ENCODE measurements around the gene BSDC1. TPM values are rescaled to one million over a fixed set of nuclear protein-coding genes. Genes with fewer than 3 reads are reported as not detected.
"Not testable (repeated sequence)": the region's sequence is repeated elsewhere in the genome, so short reads cannot be mapped to it uniquely, and the experiment has no call there.

Gene BSDC1
- total RNA-seq, 1 experiment from 2014 or later: 40.7 TPM

- no peak for DNase-seq (ENCODE audit: low spot score)
- in situ Hi-C loops (cut with HindIII; ENCODE audit: low sequenced_read_pairs): no loop called here
Measured at GRCh38 chr1:32362474-32363313, 31.5 kb downstream of the BSDC1 start, which contains the start of the genes FAM229A and TSSK3. Gene FAM229A, minus strand, starts transcription at chr1:32362485. Its CDS starts 394 bp downstream, at chr1:32362091. Gene TSSK3, plus strand, starts transcription at chr1:32362539. Its CDS starts 163 bp downstream, at chr1:32362702.

- no peak for DNase-seq (ENCODE audit: low spot score)
- in situ Hi-C loops (cut with HindIII; ENCODE audit: low sequenced_read_pairs): no loop called here
Measured at GRCh38 chr1:32361674-32362473, 32.4 kb downstream of the BSDC1 start.

- in situ Hi-C loops (cut with HindIII; ENCODE audit: low sequenced_read_pairs): no loop called here
- no peak for DNase-seq (ENCODE audit: low spot score)
Measured at GRCh38 chr1:32361308-32361673, 33.0 kb downstream of the BSDC1 start.

- in situ Hi-C loops (cut with HindIII; ENCODE audit: low sequenced_read_pairs): no loop called here
- no peak for DNase-seq (ENCODE audit: low spot score)
Measured at GRCh38 chr1:32358435-32358834, 35.8 kb downstream of the BSDC1 start.

- no peak for DNase-seq (ENCODE audit: low spot score)
- in situ Hi-C loops (cut with HindIII; ENCODE audit: low sequenced_read_pairs): no loop called here
Measured at GRCh38 chr1:32357614-32358013, 36.6 kb downstream of the BSDC1 start.

- DNase-seq (ENCODE audit: low spot score): no peak
- in situ Hi-C loops (cut with HindIII; ENCODE audit: low sequenced_read_pairs): no loop called here
Measured at GRCh38 chr1:32356478-32356877, 37.8 kb downstream of the BSDC1 start.

- DNase-seq (ENCODE audit: low spot score); in situ Hi-C loops (cut with HindIII; ENCODE audit: low sequenced_read_pairs): not testable (repeated sequence)
Measured at GRCh38 chr1:32355778-32356177, 38.5 kb downstream of the BSDC1 start.

GRCh38 chr1:32353886-32354570 lies 40.2 kb downstream of the BSDC1 start:
- DNase-seq (ENCODE audit: low spot score): no peak
- in situ Hi-C loops (cut with HindIII; ENCODE audit: low sequenced_read_pairs): no loop called here

- in situ Hi-C loops (cut with HindIII; ENCODE audit: low sequenced_read_pairs): no loop called here
- no peak for DNase-seq (ENCODE audit: low spot score)
Measured at GRCh38 chr1:32353431-32353830, 40.8 kb downstream of the BSDC1 start.

GRCh38 chr1:32352831-32353383 lies 41.3 kb downstream of the BSDC1 start:
- in situ Hi-C loops (cut with HindIII; ENCODE audit: low sequenced_read_pairs): no loop called here
- no peak for DNase-seq (ENCODE audit: low spot score)

GRCh38 chr1:32352239-32352745 lies 41.9 kb downstream of the BSDC1 start:
- in situ Hi-C loops (cut with HindIII; ENCODE audit: low sequenced_read_pairs): no loop called here
- DNase-seq (ENCODE audit: low spot score): no peak

- in situ Hi-C loops (cut with HindIII; ENCODE audit: low sequenced_read_pairs): no loop called here
- DNase-seq (ENCODE audit: low spot score): peak; percentile 87
Measured at GRCh38 chr1:32351399-32352238, 42.6 kb downstream of the BSDC1 start.

GRCh38 chr1:32350785-32351398 lies 43.3 kb downstream of the BSDC1 start:
- DNase-seq (ENCODE audit: low spot score): no peak
- in situ Hi-C loops (cut with HindIII; ENCODE audit: low sequenced_read_pairs): no loop called here

- in situ Hi-C loops (cut with HindIII; ENCODE audit: low sequenced_read_pairs): no loop called here
- DNase-seq (ENCODE audit: low spot score): no peak
Measured at GRCh38 chr1:32349211-32349708, 45.0 kb downstream of the BSDC1 start.

- in situ Hi-C loops (cut with HindIII; ENCODE audit: low sequenced_read_pairs): no loop called here
- DNase-seq (ENCODE audit: low spot score): no peak
Measured at GRCh38 chr1:32346532-32347157, 47.6 kb downstream of the BSDC1 start.

GRCh38 chr1:32345289-32345827 lies 48.9 kb downstream of the BSDC1 start:
- no peak for DNase-seq (ENCODE audit: low spot score)
- in situ Hi-C loops (cut with HindIII; ENCODE audit: low sequenced_read_pairs): no loop called here

- in situ Hi-C loops (cut with HindIII; ENCODE audit: low sequenced_read_pairs): no loop called here
- DNase-seq (ENCODE audit: low spot score): no peak
Measured at GRCh38 chr1:32342704-32343103, 51.5 kb downstream of the BSDC1 start.
